SK-N-SH (cell line): Measurements from ENCODE around the gene DNTT. TPM values are rescaled to one million over a fixed set of nuclear protein-coding genes. Genes with fewer than 3 reads are reported as not detected.

Experiments used
- CTCF ChIA-PET: fragments of 300-600, 350-600 bp; formaldehyde crosslinking; extraction: SDS; loops from one replicate; lab custom pipeline; 2021; lab: Yijun Ruan, JAX
- POLR2A ChIA-PET: fragments of 350-600 bp; sonication (Branson Sonifier 250); formaldehyde crosslinking; extraction: SDS; loops from one replicate; lab custom pipeline; 2020; ENCODE audit warnings: antibody characterized with exemption, inconsistent platforms; lab: Yijun Ruan, JAX
- DNase-seq: peaks from one replicate; pipeline ENCODE4 v3.0.0; 2012
- H2AFZ ChIP-seq: fragments of 200-600 bp; sonication (generic); 2 replicates; pipeline ENCODE4 v1.8.1; 2016; ENCODE audit warnings: antibody characterized with exemption, mild to moderate bottlenecking, low read depth
- H3F3A ChIP-seq: fragments of 200-600 bp; sonication (generic); replicated peaks from 2 replicates; pipeline ENCODE3; 2016; ENCODE audit warnings: antibody characterized with exemption, mild to moderate bottlenecking; ENCODE audit not compliant: insufficient read depth
- H3K27ac ChIP-seq, 2 experiments: fragments of 200-500 bp in 1 of 2; fragments of 200-600 bp in 1 of 2; sonication (Bioruptor generic) in 1 of 2; sonication (generic), shearing (Covaris generic) in 1 of 2; 2 replicates each; pipeline versions ENCODE4 v1.5.1 to v1.6.1; 2014 to 2016; ENCODE audit warnings: low read depth in 2 of 2, inconsistent platforms in 1 of 2, low read length in 1 of 2, mild to moderate bottlenecking in 1 of 2, mixed read lengths in 1 of 2
- H3K27me3 ChIP-seq: fragments of 200-600 bp; sonication (generic), shearing (Covaris generic); 2 replicates; pipeline ENCODE4 v1.6.1; 2016; ENCODE audit warnings: mixed run types; ENCODE audit not compliant: insufficient read depth
- H3K36me3 ChIP-seq, 2 experiments: fragments of 200-500 bp in 1 of 2; fragments of 200-600 bp in 1 of 2; sonication (Bioruptor generic) in 1 of 2; sonication (generic) in 1 of 2; replicated peaks in 1 of 2; 2 replicates each; pipeline versions ENCODE3 to v1.5.1; 2014 to 2016; ENCODE audit warnings: low read length in 1 of 2, mild to moderate bottlenecking in 1 of 2; ENCODE audit not compliant: insufficient read depth in 2 of 2, control insufficient read depth in 1 of 2
- H3K4me1 ChIP-seq, 2 experiments: fragments of 200-500 bp in 1 of 2; fragments of 200-600 bp in 1 of 2; sonication (Bioruptor generic) in 1 of 2; sonication (generic), shearing (Covaris generic) in 1 of 2; 2 replicates each; pipeline versions ENCODE4 v1.5.1 to v1.6.1; 2014 to 2016; ENCODE audit warnings: low read depth in 1 of 2, low read length in 1 of 2, mixed run types in 1 of 2; ENCODE audit not compliant: insufficient read depth in 2 of 2, control insufficient read depth in 1 of 2
- H3K4me2 ChIP-seq: fragments of 200-600 bp; sonication (generic), shearing (Covaris generic); 2 replicates; pipeline ENCODE4 v1.6.1; 2017; ENCODE audit warnings: mixed run types
- H3K4me3 ChIP-seq, 2 experiments: fragments of 200-500 bp in 1 of 2; fragments of 200-600 bp in 1 of 2; sonication (Bioruptor generic) in 1 of 2; sonication (generic), shearing (Covaris generic) in 1 of 2; 2 replicates each; pipeline versions ENCODE4 v1.5.1 to v1.8.1; 2014 to 2016; ENCODE audit warnings: low read depth in 2 of 2, inconsistent platforms in 1 of 2, low read length in 1 of 2, mild to moderate bottlenecking in 1 of 2, mixed read lengths in 1 of 2, moderate library complexity in 1 of 2
- H3K79me2 ChIP-seq: fragments of 200-600 bp; sonication (generic); 2 replicates; pipeline ENCODE4 v1.8.1; 2017; ENCODE audit warnings: mild to moderate bottlenecking; ENCODE audit not compliant: insufficient read depth
- H3K9ac ChIP-seq: fragments of 200-600 bp; sonication (generic); 2 replicates; pipeline ENCODE4 v1.6.1; 2017; ENCODE audit warnings: mixed run types
- H3K9me2 ChIP-seq: fragments of 200-600 bp; sonication (generic); 2 replicates; pipeline ENCODE4 v1.6.1; 2017; ENCODE audit warnings: mixed run types
- H3K9me3 ChIP-seq: fragments of 200-600 bp; sonication (generic); 2 replicates; pipeline ENCODE4 v1.6.1; 2017; ENCODE audit warnings: mixed run types, mild to moderate bottlenecking, moderate library complexity
- H4K20me1 ChIP-seq: fragments of 200-600 bp; sonication (generic); 2 replicates; pipeline ENCODE4 v1.6.1; 2017; ENCODE audit warnings: mild to moderate bottlenecking, mixed run types; ENCODE audit not compliant: insufficient read depth
- EP300 ChIP-seq, 2 experiments: IDR thresholded peaks; 2 replicates each; pipeline versions ENCODE4 v1.4.0 to v1.6.1; 2012; ENCODE audit warnings: borderline replicate concordance in 1 of 2, low read depth in 1 of 2, low read length in 1 of 2
- FOXM1 ChIP-seq: IDR thresholded peaks from 2 replicates; pipeline ENCODE4 v1.4.0; 2012; ENCODE audit warnings: low read depth, mild to moderate bottlenecking
- POLR2AphosphoS5 ChIP-seq: IDR thresholded peaks from 2 replicates; pipeline ENCODE4 v1.6.1; 2012; ENCODE audit warnings: low read depth, low read length
- RAD21 ChIP-seq: IDR thresholded peaks from 2 replicates; pipeline ENCODE4 v1.6.1; 2012; ENCODE audit warnings: mild to moderate bottlenecking, low read length
- SMC3 ChIP-seq: IDR thresholded peaks from 2 replicates; pipeline ENCODE4 v1.6.1; 2012; ENCODE audit warnings: low read depth, low read length, improper control_type of control experiment
- TAF1 ChIP-seq: IDR thresholded peaks from 2 replicates; pipeline ENCODE4 v1.6.1; 2012; ENCODE audit warnings: low read depth, mild to moderate bottlenecking, low read length, moderate library complexity, borderline replicate concordance
- TEAD4 ChIP-seq: IDR thresholded peaks from 2 replicates; pipeline ENCODE4 v1.4.0; 2012; ENCODE audit warnings: mild to moderate bottlenecking, borderline replicate concordance; ENCODE audit not compliant: insufficient read depth
- ZBTB33 ChIP-seq: IDR thresholded peaks from 2 replicates; pipeline ENCODE4 v1.4.0; 2012; ENCODE audit warnings: low read depth, borderline replicate concordance
- WGBS: methylation state at CpG from one replicate; pipeline ENCODE4 v1.1.6; 2017; ENCODE audit warnings: low lambda C conversion rate; 5-methylcytosine and 5-hydroxymethylcytosine counted together
- polyA plus RNA-seq, 3 experiments: library from polyadenylated mRNA; depleted of rRNA; stranded (reverse); fragments of >200 nt; gene quantifications; 2 replicates each; pipeline ENCODE4 v1.2.3, GENCODE V29; 2012

Gene DNTT
- polyA plus RNA-seq, 1 of the 3 experiments (the other 2 are of a cell fraction): not detected

GRCh38 chr10:96360766-96361165 lies 56.5 kb downstream of the DNTT start:
- H3K4me3 ChIP-seq: no peak overlapping the region
- no peaks in the 10 kb centered on the region for H3K79me2 ChIP-seq
- no peak for DNase-seq
- H3K36me3 ChIP-seq: no peaks in the 10 kb centered on the region
- H3K4me2 ChIP-seq: no peak overlapping the region
- ChIA-PET POLR2A (no interaction called here), CTCF (interaction anchor here (0.7 to 3.0 kb wide), 4 partner anchors 10 to 26 kb away, joined by 3 to 16 read pairs (median 8); no protein-coding TSS in a partner anchor)
- TF ChIP-seq RAD21: no peak
- no peak for TF ChIP-seq SMC3
- no peak for TF ChIP-seq EP300 (IDR thresholded peaks at IDR 0.05; ENCODE audit: borderline replicate concordance in 1 of 2, low read depth in 1 of 2, low read length in 1 of 2)
- no peak for TF ChIP-seq ZBTB33
- 12% methylated on average over 2 of the region's 3 CpGs for WGBS
- H3K9me2 ChIP-seq: no peaks in the 10 kb centered on the region
- H3K4me1 ChIP-seq: no peaks in the 10 kb centered on the region
- H3K27ac ChIP-seq: no peak overlapping the region
- H2AFZ ChIP-seq: no peak overlapping the region
- no peaks in the 10 kb centered on the region for H3F3A ChIP-seq
- no peaks in the 10 kb centered on the region; the same call in 1 of the 2 replicates for H3K27me3 ChIP-seq
- H3K9ac ChIP-seq: no peak overlapping the region
- no peaks in the 10 kb centered on the region for H3K9me3 ChIP-seq
- H4K20me1 ChIP-seq: no peaks in the 10 kb centered on the region

- H3K4me3 ChIP-seq: no peak overlapping the region
- no peaks in the 10 kb centered on the region for H4K20me1 ChIP-seq
- no peaks in the 10 kb centered on the region for H3K79me2 ChIP-seq
- ChIA-PET POLR2A (no interaction called here), CTCF (interaction anchor here (1.0 to 4.3 kb wide), 5 partner anchors 10 to 148 kb away, joined by 3 to 29 read pairs (median 6); partner anchors contain the start of gene TLL2)
- no peak overlapping the region for H2AFZ ChIP-seq
- no peaks in the 10 kb centered on the region for H3K36me3 ChIP-seq
- no peaks in the 10 kb centered on the region for H3F3A ChIP-seq
- H3K9me3 ChIP-seq: no peaks in the 10 kb centered on the region
- H3K27ac ChIP-seq: no peak overlapping the region
- WGBS: 43% methylated on average over 3 of the region's 3 CpGs
- no peaks in the 10 kb centered on the region; the same call in 1 of the 2 replicates for H3K27me3 ChIP-seq
- H3K4me2 ChIP-seq: no peak overlapping the region
- H3K9ac ChIP-seq: no peak overlapping the region
- H3K9me2 ChIP-seq: no peaks in the 10 kb centered on the region
- TF ChIP-seq TEAD4: no peak
- TF ChIP-seq FOXM1: no peak
- no peak for TF ChIP-seq ZBTB33
- TF ChIP-seq POLR2AphosphoS5: no peak
- no peak for TF ChIP-seq SMC3
- no peak for TF ChIP-seq TAF1
- H3K4me1 ChIP-seq: no peaks in the 10 kb centered on the region
- DNase-seq: no peak
Observed at GRCh38 chr10:96365571-96365970, 61.3 kb downstream of the DNTT start.
